HG03066 (cell line): ENCODE measurements around the gene C11orf16.
"Not testable (repeated sequence)": the region's sequence is repeated elsewhere in the genome, so short reads cannot be mapped to it uniquely, and the experiment has no call there.

Source experiments
- ATAC-seq: cut with Tn5 transposase; IDR thresholded peaks from one replicate; pipeline ENCODE4 v1.9.1; 2021; ENCODE audit warnings: low read depth; ENCODE audit not compliant: unreplicated experiment

C11orf16 gene

GRCh38 chr11:8905528-8906165, 27.1 kb downstream of the C11orf16 start:
- ATAC-seq = no peak

- ATAC-seq = no peak
Measured at GRCh38 chr11:8899119-8899753, 33.5 kb downstream of the C11orf16 start.

GRCh38 chr11:8891185-8891584, 41.6 kb downstream of the C11orf16 start:
- not testable (repeated sequence) for ATAC-seq

- ATAC-seq = no peak
Measured at GRCh38 chr11:8886322-8886721, 46.4 kb downstream of the C11orf16 start.

- not testable (repeated sequence) for ATAC-seq
Measured at GRCh38 chr11:8881585-8881984, 51.2 kb downstream of the C11orf16 start.

GRCh38 chr11:8878771-8879170, 54.0 kb downstream of the C11orf16 start:
- no peak for ATAC-seq

GRCh38 chr11:8873741-8874405, 58.9 kb downstream of the C11orf16 start:
- no peak for ATAC-seq

GRCh38 chr11:8871962-8872361, 60.8 kb downstream of the C11orf16 start:
- ATAC-seq = no peak

- no peak for ATAC-seq
Measured at GRCh38 chr11:8871171-8871775, 61.5 kb downstream of the C11orf16 start.

GRCh38 chr11:8870411-8871170, 62.2 kb downstream of the C11orf16 start:
- ATAC-seq = no peak
